ENCODE measurements around the gene CHN2.

DNA sequence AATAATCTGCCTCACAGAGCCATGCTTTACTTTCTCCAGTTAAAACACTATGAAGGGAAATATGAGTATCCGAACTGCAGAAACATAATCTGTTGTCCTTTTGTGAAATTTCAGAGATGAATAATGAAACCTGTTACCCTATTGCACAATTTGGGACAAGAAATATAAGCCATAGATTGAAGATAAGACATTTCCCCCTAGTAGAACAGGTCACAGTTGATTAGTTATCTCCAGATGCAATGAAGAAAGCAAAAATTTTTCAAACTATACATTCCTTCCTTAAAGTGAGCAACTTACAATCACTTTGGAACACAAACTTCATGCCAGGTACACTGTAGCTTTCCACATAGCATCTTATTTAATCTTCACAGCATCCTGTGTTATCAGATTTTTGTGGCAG is 2.3 kb upstream of the CHN2 start:
- TF ChIP-seq, protein P1, sequence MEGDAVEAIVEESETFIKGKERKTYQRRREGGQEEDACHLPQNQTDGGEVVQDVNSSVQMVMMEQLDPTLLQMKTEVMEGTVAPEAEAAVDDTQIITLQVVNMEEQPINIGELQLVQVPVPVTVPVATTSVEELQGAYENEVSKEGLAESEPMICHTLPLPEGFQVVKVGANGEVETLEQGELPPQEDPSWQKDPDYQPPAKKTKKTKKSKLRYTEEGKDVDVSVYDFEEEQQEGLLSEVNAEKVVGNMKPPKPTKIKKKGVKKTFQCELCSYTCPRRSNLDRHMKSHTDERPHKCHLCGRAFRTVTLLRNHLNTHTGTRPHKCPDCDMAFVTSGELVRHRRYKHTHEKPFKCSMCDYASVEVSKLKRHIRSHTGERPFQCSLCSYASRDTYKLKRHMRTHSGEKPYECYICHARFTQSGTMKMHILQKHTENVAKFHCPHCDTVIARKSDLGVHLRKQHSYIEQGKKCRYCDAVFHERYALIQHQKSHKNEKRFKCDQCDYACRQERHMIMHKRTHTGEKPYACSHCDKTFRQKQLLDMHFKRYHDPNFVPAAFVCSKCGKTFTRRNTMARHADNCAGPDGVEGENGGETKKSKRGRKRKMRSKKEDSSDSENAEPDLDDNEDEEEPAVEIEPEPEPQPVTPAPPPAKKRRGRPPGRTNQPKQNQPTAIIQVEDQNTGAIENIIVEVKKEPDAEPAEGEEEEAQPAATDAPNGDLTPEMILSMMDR (IDR thresholded peaks at IDR 0.05), result no peak
- TF ChIP-seq EZH2 (IDR thresholded peaks at IDR 0.05) (no peak), EZH2phosphoT487 (IDR thresholded peaks at IDR 0.05) (no peak)
